HepG2 (cell line): ENCODE data around the gene RAB3B.

Experiments
- CTCF ChIP-seq: sonication (generic); formaldehyde crosslinking; IDR thresholded peaks from 2 replicates; pipeline ENCODE4 v1.5.0; 2020; ENCODE audit warnings: mild to moderate bottlenecking, missing genetic modification reagents, moderate library complexity
- POLR2A ChIP-seq, 2 experiments: IDR thresholded peaks; 2 replicates each; pipeline ENCODE4 v1.6.1; 2011; ENCODE audit warnings: low read depth in 2 of 2, low read length in 2 of 2, mild to moderate bottlenecking in 1 of 2, moderate library complexity in 1 of 2; ENCODE audit not compliant: insufficient read depth in 1 of 2
- SMAD3 ChIP-seq: sonication (generic); formaldehyde crosslinking; IDR thresholded peaks from 2 replicates; pipeline ENCODE4 v1.4.0; 2020; ENCODE audit warnings: missing genetic modification reagents

- TF ChIP-seq POLR2A (IDR thresholded peaks at IDR 0.05; ENCODE audit: insufficient read depth in 1 of 2, low read depth in 2 of 2, low read length in 2 of 2) (no peak), SMAD3 (no peak), CTCF (CRISPR knock-in tag) (no peak)
These were observed 8.9 kb downstream of the RAB3B start for GRCh38 chr1:51981555-51981954.
